ENCODE measurements around the gene NARS2.
"Not testable (repeated sequence)": the region's sequence is repeated elsewhere in the genome, so short reads cannot be mapped to it uniquely, and the experiment has no call there.

Gene NARS2

DNA sequence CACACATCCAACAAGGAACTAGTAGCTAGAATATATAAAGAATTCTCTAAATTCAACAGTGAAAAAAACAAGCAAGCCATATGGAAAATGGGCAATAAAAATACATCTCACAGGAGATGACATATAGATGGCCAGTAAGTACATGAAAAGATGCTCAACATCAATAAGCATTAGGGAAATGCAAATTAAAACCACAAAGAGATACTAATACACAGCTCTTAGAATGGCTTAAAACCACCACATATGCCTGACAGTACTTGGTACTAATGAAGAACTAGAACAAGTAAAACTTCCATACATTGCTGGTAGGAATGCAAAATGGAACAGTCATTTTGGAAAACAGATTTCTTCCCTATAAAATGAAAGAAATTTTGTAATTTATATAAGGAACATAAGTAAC lies 85.5 kb downstream of the NARS2 start:
- DNase-seq (ENCODE audit: low read depth), result no peak

- no peak for DNase-seq (ENCODE audit: low read depth)
These were observed 96.1 kb downstream of the NARS2 start for GRCh38 chr11:78478536-78478935.

- no peak for DNase-seq (ENCODE audit: low read depth)
These were observed 98.6 kb downstream of the NARS2 start for GRCh38 chr11:78476066-78476465.

DNA sequence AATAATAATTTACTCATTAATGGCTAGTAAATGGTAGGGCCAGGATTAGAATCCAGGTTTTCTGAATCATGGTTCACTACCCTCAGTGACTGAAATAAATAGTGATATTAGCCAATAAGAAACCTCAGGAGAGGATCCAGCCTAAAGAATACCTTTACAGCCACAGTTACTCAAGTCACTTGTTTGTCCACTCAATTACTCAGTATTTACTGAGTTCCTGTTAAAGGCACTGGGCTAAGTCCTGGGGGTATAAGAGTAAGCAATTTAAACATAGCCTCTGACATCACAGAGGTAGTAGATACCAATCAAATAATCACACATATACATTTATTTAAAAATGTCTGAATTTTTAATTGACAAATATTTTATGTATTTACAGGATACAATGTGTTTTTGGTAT lies 100.2 kb downstream of the NARS2 start:
- DNase-seq (ENCODE audit: low read depth), result no peak

DNA sequence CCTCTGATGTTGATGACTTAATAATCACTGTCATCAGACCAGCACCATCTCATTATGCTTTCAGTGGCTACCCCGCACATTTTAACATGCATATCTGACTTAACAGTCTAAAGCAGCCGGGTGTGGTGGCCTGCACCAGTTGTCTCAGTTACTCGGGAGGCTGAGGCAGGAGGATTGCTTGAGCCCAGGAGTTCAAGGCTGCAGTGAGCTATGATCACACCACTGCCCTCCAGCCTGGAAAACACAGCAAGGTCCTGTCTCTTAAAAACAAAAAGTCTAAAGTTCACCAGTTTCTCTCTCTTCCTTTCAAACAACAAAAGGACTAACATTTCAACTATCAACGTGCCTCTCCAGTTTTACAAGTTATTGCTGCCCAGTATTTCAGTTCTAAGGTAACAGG lies 101.8 kb downstream of the NARS2 start:
- no peak for DNase-seq (ENCODE audit: low read depth)

GRCh38 chr11:78472382-78472781 lies 102.3 kb downstream of the NARS2 start:
- no peak for DNase-seq (ENCODE audit: low read depth)

DNA sequence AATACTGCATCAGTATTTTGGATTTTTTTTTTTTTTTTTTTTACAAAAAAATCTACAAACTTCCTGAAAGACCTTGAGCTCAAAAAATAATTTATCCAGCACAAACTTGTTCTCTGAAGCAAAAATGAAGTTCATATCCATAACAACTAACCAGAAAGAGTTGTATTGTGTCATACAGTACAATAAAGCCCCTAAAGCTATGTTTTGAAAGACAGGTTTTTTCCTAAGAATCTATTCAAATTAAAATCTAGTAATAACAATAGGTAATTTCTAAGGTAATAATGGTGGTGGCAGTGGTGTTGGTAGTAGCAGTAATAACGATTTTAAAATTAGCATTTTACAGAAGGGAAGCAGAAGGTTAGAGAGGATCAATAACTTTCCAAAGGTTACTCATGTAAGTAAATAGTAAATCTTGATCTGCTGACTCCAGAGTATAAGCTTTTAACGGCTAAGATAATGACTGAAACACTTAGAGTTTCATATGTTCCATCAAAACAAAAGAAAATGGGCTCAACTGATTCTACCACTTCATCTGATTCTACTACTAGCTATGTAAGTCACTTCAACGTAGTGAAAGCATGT lies 103.7 kb downstream of the NARS2 start:
- no peak for DNase-seq (ENCODE audit: low read depth)

- no peak for DNase-seq (ENCODE audit: low read depth)
These were observed 104.8 kb downstream of the NARS2 start for GRCh38 chr11:78469896-78470295.

- DNase-seq (ENCODE audit: low read depth), result no peak
These were observed 106.7 kb downstream of the NARS2 start for GRCh38 chr11:78467931-78468330.

DNA sequence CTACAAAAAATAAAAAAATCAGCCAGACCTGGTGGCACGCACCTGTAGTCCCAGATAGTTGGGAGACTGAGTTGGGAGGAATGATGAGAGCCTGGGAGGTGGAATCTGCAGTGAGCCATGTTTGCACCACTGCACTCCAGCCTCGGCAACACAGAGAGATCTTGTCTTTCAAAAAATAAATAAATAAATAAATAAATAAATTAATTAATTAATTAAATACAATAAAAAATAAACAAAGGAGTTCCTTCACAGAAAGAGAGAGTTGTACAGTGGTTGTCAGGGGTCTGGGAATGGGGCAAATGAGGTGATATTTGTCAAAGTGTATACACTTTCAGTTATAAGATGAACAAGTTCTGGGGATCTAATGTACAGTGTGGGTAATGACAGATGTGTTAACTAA lies 107.3 kb downstream of the NARS2 start:
- DNase-seq (ENCODE audit: low read depth), result no peak

- DNase-seq (ENCODE audit: low read depth), result no peak
These were observed 109.3 kb downstream of the NARS2 start for GRCh38 chr11:78465169-78465942.

- DNase-seq (ENCODE audit: low read depth), result not testable (repeated sequence)
These were observed 109.9 kb downstream of the NARS2 start for GRCh38 chr11:78464787-78465168.

DNA sequence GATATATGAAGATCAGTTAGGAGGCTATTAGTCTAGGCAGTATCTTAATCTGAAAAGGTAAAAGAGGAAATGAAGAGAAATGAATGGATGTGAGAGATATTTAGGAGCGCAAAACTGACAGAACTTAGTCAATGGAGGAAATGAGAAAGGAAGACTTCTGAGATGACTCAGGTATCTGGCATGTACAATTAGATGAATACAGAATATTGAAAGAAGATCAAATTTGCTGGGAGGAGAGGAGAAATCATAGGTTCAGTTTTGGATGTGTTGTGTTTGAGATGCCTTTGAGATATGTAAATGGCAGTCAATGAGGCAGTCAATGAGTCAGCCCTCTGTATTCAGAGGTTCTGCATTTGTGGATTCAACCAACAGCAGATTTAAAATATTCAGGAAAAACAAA lies 114.2 kb downstream of the NARS2 start:
- no peak for DNase-seq (ENCODE audit: low read depth)

- no peak for DNase-seq (ENCODE audit: low read depth)
These were observed 114.9 kb downstream of the NARS2 start for GRCh38 chr11:78459738-78460137.

DNA sequence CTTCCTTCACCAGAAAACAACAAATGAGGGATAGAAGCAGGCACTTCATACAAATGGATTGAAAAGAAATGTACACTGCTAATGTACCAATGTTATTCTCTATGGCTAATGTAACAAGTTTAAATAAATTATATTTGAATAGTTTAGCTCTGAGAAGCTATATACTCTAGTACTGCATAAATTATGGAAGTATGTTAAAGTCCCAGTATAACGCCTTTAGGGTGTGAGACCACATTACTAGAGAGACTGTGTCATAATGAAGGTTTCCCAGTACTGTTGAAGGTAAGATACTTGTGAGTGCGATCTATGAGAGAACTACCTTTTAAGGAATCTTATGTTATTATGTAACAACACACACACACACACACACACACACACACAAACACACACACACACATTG lies 117.2 kb downstream of the NARS2 start:
- DNase-seq (ENCODE audit: low read depth), result no peak

DNA sequence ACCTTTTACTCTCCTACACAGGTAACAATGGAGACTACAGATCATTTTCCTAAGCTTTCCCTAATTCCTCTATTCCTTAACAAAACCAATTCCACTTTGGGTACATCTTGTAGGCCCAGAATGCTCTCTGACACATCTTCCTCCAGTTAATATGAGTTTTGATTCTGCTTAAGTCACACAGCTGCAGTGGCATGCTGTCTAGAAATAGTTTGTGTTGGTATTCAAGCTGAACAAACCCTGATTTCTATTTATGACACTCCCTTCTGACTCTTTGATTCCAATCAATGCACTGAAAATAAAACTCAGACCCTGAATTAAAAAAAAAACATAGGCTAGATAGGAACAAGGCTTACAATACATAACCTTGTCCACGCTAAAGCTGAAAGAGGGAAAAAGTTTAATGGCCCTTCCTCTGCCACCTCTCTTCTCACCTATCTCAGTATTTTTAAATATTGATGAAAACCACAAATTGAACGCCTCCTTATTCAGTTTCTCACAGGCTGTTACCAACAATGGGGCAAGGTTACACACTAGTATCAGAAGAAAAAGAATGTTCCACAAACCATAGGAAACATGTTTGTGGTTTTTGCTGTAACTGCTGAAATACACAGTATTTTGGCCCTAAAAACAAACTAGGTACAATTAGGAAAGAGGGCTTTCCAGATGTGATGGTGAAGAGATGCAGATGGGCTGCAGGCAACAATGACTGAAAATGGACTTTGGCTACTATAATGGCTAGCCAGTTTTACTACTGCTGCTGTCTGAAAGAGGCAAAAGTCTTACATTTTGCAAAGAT lies 121.3 kb downstream of the NARS2 start:
- DNase-seq (ENCODE audit: low read depth), result no peak

DNA sequence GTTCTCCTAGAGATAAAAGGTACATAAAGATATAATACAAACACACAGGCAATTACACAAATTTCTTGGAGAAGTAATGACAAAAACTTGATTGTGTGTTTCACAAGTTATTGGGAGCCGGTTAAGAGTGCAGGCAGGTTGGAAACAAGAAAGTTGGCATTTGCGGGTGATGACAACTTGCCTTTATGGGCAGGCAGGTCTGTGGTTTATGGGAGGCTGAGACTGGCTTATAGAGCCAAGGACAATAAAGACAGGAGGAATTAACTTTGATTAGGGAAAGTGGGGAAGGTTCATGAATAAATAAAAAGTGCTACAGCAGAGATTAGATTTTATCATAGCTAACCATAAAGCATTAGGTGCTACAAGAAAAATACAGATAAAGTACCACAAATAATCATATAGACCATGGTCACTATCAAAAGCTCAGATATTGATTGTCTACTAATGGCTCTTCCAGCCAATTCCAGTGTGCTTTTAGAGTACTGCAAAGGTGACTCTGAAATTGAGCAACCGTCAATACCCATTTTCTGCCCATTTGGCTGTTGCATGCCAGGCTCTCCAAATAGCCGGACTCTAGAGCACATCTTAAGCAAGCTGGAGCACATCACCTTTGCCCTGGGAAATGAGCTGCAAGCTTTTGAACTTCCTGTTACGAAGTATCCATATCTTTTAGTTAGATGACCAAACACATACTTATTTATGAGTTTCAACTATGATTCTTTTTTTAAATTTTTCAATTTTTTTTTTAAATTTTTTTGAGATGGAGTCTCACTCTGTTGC lies 123.1 kb downstream of the NARS2 start:
- DNase-seq (ENCODE audit: low read depth), result no peak

GRCh38 chr11:78450866-78451265 lies 123.8 kb downstream of the NARS2 start:
- DNase-seq (ENCODE audit: low read depth), result no peak

DNA sequence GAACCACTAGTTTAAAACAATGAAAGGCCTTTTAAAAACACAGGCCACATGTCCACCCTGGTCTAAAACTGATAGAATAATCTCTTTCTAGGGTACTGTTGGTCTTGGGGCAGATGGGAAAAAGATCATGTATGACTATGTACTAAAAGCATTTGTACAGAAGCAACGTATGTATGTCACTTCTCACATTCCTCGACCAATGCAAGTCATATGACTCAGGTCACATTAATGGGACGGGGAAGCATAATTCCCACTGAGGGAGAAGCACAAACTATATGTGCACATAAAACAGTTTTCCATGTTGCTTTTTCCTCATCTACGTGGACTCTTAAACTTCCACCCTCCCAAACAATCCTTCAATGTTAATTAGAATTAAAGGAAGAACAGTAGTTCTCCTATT lies 124.8 kb downstream of the NARS2 start:
- DNase-seq (ENCODE audit: low read depth), result no peak

GRCh38 chr11:78446210-78446609 lies 128.5 kb downstream of the NARS2 start:
- DNase-seq (ENCODE audit: low read depth), result peak; percentile 73

DNA sequence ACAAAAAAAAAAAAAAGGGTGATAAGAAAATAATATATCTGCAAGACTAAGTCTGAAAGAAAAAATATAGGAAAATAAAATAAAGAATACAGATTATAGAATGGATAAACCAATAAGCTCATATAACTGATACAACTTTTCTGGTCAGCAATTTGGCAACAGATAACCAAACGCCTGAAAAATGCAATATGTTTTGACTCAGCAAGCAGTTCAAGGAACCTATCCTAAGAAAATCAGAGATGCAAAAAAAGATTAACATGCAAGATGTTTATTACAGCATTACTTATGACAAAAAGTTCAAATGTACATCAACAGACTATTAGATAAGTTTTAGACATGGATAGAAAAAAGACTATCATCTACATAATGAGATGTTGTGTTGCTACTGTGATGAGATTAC lies 129.9 kb downstream of the NARS2 start:
- no peak for DNase-seq (ENCODE audit: low read depth)

DNA sequence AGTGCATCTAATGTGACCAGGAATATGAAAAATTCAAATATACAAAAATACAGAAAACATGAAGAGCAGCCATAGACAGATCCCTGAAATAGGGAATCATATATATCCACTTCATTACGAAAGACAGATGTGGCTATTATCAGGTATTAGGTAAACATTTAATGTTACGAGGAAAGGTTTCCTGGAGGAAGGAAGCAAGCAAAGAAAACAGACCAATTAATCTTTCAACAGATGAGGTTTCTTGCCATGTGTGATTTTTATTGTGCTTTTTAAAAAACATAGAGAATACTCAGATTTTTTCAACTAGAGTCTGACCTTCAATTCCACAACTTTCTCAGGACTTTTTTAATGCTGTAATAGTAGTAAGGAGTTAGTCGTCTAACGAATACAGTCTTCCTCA lies 132.7 kb downstream of the NARS2 start:
- DNase-seq (ENCODE audit: low read depth), result no peak
